Measurements from ENCODE around the gene ACER3. TPM values are rescaled to one million over a fixed set of nuclear protein-coding genes. Genes with fewer than 3 reads are reported as not detected.

Gene ACER3
- total RNA-seq, 4 donors from 2014 or later: 9.3 to 25.7 (median 14.2) TPM

DNA sequence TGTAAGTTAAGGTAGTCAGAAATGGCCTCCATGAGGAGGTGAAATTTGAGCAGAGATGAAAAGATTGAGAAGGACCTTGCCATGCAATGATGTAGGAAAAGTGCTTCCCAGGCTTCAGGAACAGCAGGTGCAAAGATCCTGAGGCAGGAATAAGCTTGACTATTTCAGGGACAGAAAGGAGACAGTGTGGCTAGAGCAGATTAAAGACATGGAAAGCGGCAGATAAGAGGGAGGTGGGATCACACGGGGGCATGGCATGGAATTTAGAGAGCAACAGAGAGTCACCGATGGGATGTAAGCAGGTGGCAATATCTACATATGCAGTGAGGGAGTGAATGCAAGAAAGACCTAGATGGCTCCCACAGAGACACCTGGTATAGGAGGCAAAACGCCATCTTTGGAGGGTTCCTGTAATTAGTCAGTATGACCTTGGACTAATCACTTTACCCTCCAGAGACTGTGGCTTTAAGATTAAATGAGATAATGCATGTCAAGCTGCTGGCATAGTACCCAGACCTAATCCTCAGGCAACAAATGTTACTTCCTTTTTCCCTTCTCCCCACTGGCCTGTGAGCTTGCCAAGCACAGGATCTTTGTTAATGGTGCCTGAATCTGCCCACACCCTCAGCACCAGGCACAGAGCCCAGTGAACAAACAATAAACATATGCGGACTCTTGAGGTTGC, 24.6 kb upstream of the ACER3 start:
- Histone ChIP-seq H3K27ac (peak overlapping the region in 2 of 4 donors; percentile 37 to 48), H3K27me3 (no peaks in the 10 kb centered on the region), H3K4me1 (peaks cover 0 to 34% (median 0%) of the 10 kb centered on the region in 3 donors), H3K9me3 (no peaks in the 10 kb centered on the region), H3K4me3 (no peak overlapping the region), H3K36me3 (no peaks in the 10 kb centered on the region)
- 52 to 62% methylated on average over 4 to 5 of the region's 5 CpGs for WGBS, 2 donors (ENCODE audit: low coverage in 1 of 2)
- no peak for TF ChIP-seq POLR2AphosphoS5 (IDR thresholded peaks at IDR 0.05)
- ATAC-seq: peak; percentile 64

DNA sequence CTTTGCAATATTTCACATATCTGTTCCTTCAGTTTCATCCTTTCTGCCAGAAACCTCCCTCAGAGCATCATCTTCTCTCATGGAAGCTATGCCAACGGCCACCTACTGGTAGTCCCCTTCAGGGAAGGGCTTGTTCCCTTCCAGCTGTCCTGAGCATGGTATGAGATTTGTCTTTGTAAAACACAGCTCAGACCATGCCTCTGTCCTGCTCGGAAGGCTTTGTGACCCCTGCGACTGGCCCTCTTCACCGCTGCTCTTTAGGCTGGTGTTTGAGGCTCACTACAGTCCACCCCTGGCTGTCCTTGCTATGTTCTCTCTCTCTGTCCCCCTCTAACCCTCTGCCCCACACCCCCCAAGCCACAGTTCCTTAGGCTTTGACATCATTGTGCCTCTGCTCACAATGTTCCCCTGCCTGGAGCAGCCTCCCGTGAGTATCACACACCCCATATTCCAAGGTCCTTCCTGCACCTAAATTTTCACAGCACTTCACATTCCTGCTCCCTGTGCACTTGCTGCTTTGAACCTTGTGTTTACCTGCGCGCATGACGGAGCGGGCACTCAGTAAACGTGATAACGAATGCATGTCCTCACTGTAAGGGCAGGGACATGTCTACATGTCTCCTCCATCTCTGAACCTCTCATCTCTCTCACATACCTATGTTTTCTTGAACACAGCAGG, 24.0 kb upstream of the ACER3 start:
- ATAC-seq: peak; percentile 10

DNA sequence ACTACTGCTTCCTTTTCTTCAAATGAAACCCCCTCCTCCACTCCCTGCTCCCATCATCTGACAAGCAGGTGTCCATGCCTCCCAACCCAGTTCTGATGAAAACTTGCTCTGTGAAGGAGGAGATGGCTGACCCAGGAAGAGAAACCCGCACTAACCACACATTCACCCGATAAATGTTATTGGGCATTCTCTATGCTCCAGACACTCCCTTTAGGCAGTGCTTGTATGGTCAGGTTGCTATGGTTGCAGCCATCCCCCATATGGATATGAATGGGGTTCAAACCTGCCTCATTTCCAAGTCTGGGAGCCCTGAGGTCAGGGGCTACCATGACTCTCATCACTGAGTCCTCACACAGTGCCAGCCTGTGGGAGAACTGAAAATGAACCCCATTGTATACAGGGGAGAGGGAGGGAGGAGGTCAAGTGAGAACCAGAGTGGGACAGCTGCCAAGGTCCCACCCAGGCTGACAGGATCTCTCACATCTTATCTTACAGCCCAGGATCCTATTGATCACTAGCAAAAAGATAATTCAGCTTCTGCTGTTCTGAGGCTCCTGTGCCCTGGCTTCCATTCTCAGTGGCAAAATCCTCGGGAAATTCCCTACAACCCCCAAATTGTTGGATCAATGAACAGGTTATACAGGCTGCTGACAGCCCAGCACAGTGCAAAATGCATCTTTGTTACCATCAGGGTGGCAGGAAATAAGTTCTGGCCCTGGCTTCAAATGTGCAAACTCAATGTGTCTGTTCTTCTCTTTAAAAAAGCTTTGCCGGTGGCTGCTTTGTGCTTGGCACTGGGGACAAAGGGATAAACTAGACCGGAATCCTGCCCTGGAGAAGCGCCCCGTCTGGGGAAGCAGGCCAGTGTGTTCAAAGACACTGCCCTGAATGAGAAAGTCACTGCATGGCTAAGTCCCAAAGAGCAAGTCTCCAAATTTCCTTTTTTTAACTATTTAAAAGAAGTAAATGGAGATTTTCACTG, 22.7 kb upstream of the ACER3 start:
- H3K27me3 ChIP-seq: no peaks in the 10 kb centered on the region
- no peaks in the 10 kb centered on the region for H3K9me3 ChIP-seq
- no peak for TF ChIP-seq POLR2A (IDR thresholded peaks at IDR 0.05)
- TF ChIP-seq EP300 (IDR thresholded peaks at IDR 0.05): no peak
- no peak for TF ChIP-seq POLR2AphosphoS5 (IDR thresholded peaks at IDR 0.05)
- TF ChIP-seq, protein P1, sequence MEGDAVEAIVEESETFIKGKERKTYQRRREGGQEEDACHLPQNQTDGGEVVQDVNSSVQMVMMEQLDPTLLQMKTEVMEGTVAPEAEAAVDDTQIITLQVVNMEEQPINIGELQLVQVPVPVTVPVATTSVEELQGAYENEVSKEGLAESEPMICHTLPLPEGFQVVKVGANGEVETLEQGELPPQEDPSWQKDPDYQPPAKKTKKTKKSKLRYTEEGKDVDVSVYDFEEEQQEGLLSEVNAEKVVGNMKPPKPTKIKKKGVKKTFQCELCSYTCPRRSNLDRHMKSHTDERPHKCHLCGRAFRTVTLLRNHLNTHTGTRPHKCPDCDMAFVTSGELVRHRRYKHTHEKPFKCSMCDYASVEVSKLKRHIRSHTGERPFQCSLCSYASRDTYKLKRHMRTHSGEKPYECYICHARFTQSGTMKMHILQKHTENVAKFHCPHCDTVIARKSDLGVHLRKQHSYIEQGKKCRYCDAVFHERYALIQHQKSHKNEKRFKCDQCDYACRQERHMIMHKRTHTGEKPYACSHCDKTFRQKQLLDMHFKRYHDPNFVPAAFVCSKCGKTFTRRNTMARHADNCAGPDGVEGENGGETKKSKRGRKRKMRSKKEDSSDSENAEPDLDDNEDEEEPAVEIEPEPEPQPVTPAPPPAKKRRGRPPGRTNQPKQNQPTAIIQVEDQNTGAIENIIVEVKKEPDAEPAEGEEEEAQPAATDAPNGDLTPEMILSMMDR (IDR thresholded peaks at IDR 0.05): no peak
- no peak overlapping the region for H3K4me3 ChIP-seq
- H3K27ac ChIP-seq: peak overlapping the region in 1 of 4 donors; percentile 6
- no peaks in the 10 kb centered on the region for H3K36me3 ChIP-seq
- peaks cover 0 to 33% (median 0%) of the 10 kb centered on the region in 3 donors for H3K4me1 ChIP-seq
- ATAC-seq: peak; percentile 20
- WGBS, 2 donors (ENCODE audit: low coverage in 1 of 2): 17 to 80% methylated on average over 2 to 3 of the region's 7 CpGs

More for the DNA sequence above, 24.0 kb upstream of the ACER3 start:
- 53 to 55% methylated on average over 7 to 8 of the region's 11 CpGs for WGBS, 2 donors (ENCODE audit: low coverage in 1 of 2)
- H3K27ac ChIP-seq: peak overlapping the region in 3 of 4 donors; percentile 7 to 48 (median 37)
- no peak overlapping the region for H3K4me3 ChIP-seq
- peaks cover 0 to 33% (median 0%) of the 10 kb centered on the region in 3 donors for H3K4me1 ChIP-seq
- no peaks in the 10 kb centered on the region for H3K27me3 ChIP-seq
- TF ChIP-seq, protein P1 (IDR thresholded peaks at IDR 0.05): no peak
- TF ChIP-seq EP300 (IDR thresholded peaks at IDR 0.05) (no peak), POLR2A (IDR thresholded peaks at IDR 0.05) (no peak), POLR2AphosphoS5 (IDR thresholded peaks at IDR 0.05) (no peak)
- H3K36me3 ChIP-seq: no peaks in the 10 kb centered on the region
- H3K9me3 ChIP-seq: no peaks in the 10 kb centered on the region

DNA sequence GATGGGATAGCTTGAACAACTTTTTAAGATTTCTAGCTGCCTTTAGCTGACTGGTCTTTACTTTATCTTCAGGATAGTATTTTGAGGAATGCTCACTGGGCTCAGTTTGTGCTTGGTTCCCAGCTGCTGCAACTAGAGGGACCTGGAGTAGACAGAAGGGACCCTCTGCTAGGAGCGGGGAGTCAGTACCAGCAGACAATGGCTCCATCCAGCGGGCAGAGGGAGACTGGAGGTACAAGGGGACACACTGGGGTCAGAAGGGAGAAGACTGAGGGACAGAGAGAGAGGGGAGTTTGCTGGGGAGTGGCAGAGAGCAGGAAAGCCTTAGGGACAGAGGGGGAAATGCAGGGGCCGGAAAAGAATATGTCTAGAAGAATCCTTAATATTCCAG, 22.0 kb upstream of the ACER3 start:
- Histone ChIP-seq H3K36me3 (no peaks in the 10 kb centered on the region), H3K27me3 (no peaks in the 10 kb centered on the region), H3K9me3 (no peaks in the 10 kb centered on the region), H3K4me3 (no peak overlapping the region), H3K4me1 (peaks cover 0 to 31% (median 0%) of the 10 kb centered on the region in 3 donors), H3K27ac (no peak overlapping the region)
- no peak for ATAC-seq
- WGBS, 2 donors (ENCODE audit: low coverage in 1 of 2): 45 to 80% methylated on average over 1 to 3 of the region's 3 CpGs
- TF ChIP-seq POLR2A (IDR thresholded peaks at IDR 0.05) (no peak), EP300 (IDR thresholded peaks at IDR 0.05) (no peak), POLR2AphosphoS5 (IDR thresholded peaks at IDR 0.05) (no peak)
- TF ChIP-seq, protein P1 (IDR thresholded peaks at IDR 0.05): peak in 1 of 4 experiments; percentile 18

DNA sequence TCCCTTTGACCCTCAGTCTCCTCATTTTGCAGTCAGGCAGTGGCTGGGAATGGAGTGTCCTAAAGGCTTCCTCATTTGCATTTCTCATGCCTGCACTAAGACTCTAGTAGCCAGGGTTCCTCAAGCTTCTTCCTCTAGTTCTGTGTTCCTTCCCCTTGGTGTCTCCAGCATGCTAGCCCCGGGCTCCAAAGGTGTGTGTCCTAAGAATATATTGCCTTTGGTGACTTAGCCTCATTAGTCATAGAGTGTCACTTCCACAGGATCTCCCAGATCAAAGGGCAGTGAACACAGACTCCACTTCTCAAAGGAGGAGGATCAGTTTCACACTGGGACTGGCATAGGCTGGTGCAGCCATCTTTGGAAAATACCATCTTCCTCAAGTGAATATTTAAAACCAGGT, 21.4 kb upstream of the ACER3 start:
- Histone ChIP-seq H3K27ac (no peak overlapping the region), H3K36me3 (no peaks in the 10 kb centered on the region), H3K4me3 (no peak overlapping the region), H3K4me1 (peaks cover 0 to 25% (median 0%) of the 10 kb centered on the region in 3 donors), H3K27me3 (no peaks in the 10 kb centered on the region), H3K9me3 (no peaks in the 10 kb centered on the region)
- TF ChIP-seq, protein P1 (IDR thresholded peaks at IDR 0.05): no peak
- TF ChIP-seq POLR2A (IDR thresholded peaks at IDR 0.05) (no peak), POLR2AphosphoS5 (IDR thresholded peaks at IDR 0.05) (no peak), EP300 (IDR thresholded peaks at IDR 0.05) (no peak)
- WGBS, 2 donors (ENCODE audit: low coverage in 1 of 2): 14% methylated on average over 1 of the region's 1 CpG; no CpG with 5 or more reads in 1 of the 2 donors
- no peak for ATAC-seq

Measured in gastroesophageal sphincter (tissue), 4 donors.